ENCODE measurements around the gene SARS2. TPM values are rescaled to one million over a fixed set of nuclear protein-coding genes. Genes with fewer than 3 reads are reported as not detected.

The SARS2 gene
- total RNA-seq, 5 donors from 2014 or later (not counting 1 experiment from before 2014, with no cell fraction given): 22.0 to 33.5 (median 26.0) TPM

DNA sequence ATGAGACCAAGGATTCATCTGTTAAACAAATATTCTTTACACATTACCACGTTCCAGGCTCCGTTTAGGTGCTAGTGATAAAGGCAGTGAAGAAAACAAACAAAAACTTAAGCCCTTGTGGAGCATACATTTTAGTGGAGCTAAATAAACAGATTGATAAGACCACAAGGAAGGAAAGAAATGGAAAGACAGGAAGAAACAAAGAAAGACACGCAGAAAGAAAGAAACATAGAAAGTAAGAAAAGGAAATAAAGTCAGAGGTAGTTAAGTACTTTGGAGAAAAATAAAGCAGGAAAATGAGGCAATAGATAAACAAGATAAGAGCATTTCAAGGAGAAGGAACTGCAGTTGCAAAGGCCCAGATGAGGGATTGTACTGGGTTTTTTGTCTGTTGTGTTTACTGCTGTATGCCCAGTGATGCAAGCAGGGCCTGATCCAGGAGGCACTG, 29.8 kb downstream of the SARS2 start:
- Mint-ChIP-seq H3K27me3 (no peaks in the 10 kb centered on the region), H3K4me3 (peak overlapping the region; percentile 86 to 100 (median 93)), H3K27ac (peak overlapping the region in 1 of 2 donors; percentile 58), H3K36me3 (peaks cover 14% of the 10 kb centered on the region), H3K4me1 (peaks cover 46 to 50% (median 49%) of the 10 kb centered on the region in 3 donors), H3K9me3 (no peaks in the 10 kb centered on the region)
- WGBS (ENCODE audit: insufficient coverage): 17% methylated on average over 1 of the region's 3 CpGs
- Histone ChIP-seq H3K36me3 (ENCODE audit: control insufficient read depth in 2 of 2, extremely low read depth in 1 of 2, insufficient read depth in 1 of 2, low read length in 1 of 2) (peaks cover 3 to 15% of the 10 kb centered on the region in 2 donors), H3K4me1 (ENCODE audit: control insufficient read depth in 1 of 2, extremely low read depth in 1 of 2, insufficient read depth in 2 of 2, low read length in 2 of 2) (peaks cover 9 to 28% of the 10 kb centered on the region in 2 experiments), H3K27ac (ENCODE audit: low read length) (peak overlapping the region; percentile 92), H3K4me3 (ENCODE audit: control insufficient read depth in 1 of 2, extremely low read depth in 1 of 2, low read length in 1 of 2) (peak overlapping the region; percentile 5 to 83), H3K9me3 (no peaks in the 10 kb centered on the region), H3K27me3 (replicated peaks in 1 of 2; ENCODE audit: control insufficient read depth in 2 of 2, extremely low read depth in 1 of 2, insufficient read depth in 2 of 2, low read length in 1 of 2) (no peaks in the 10 kb centered on the region)
- CTCF ChIA-PET: interaction anchor here (0.6 to 1.9 kb wide), 6 partner anchors 14 to 312 kb away, joined by 3 to 23 read pairs (median 6); partner anchors contain the start of genes ECH1 (in 1 of the 2), MRPS12 (in 1 of the 2) and SARS2 (in 1 of the 2)
- ATAC-seq (replicated peaks in 1 of 4) (no peak), DNase-seq (no peak)
- POLR2A ChIA-PET: interaction anchor here (0.6 to 2.5 kb wide), 5 partner anchors 11 to 188 kb away, joined by 4 to 11 read pairs (median 7); partner anchors contain the start of genes MRPS12 (in 1 of the 2) and SARS2 (in 1 of the 2)

DNA sequence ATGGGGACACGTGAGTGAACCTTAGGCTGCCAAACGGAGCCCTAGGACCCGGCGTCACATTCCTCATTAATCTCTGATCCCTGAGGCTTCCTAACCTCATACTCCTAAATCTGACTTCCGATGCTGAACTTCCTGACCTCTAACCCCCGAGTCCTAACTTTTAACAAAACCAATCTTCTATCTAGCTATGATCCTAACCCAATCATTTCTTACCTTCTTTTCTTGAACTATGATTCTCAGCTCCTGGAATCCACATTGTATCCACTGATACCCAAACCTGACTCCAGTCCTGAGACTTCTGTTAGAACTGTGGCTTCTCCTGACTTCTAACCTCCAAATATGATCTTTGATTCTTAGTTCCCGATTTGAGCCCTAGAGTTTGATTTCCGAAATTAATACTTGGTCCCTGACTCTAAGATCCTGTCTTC, 30.3 kb downstream of the SARS2 start:
- Mint-ChIP-seq H3K36me3 (peaks cover 11% of the 10 kb centered on the region), H3K9me3 (no peaks in the 10 kb centered on the region), H3K27ac (peak overlapping the region; percentile 91 to 94), H3K4me1 (peaks cover 49 to 50% (median 50%) of the 10 kb centered on the region in 3 donors), H3K27me3 (no peaks in the 10 kb centered on the region), H3K4me3 (peak overlapping the region; percentile 86 to 100 (median 93))
- POLR2A ChIA-PET: interaction anchor here (0.5 to 2.5 kb wide), 7 partner anchors 11 to 361 kb away, joined by 3 to 11 read pairs (median 7); partner anchors contain the start of genes MRPS12 (in 1 of the 2), RINL (in 1 of the 2) and SARS2 (in 1 of the 2)
- Histone ChIP-seq H3K27ac (ENCODE audit: low read length) (peak overlapping the region; percentile 92), H3K4me3 (ENCODE audit: control insufficient read depth in 1 of 2, extremely low read depth in 1 of 2, low read length in 1 of 2) (peak overlapping the region; percentile 74 to 83), H3K36me3 (ENCODE audit: control insufficient read depth in 2 of 2, extremely low read depth in 1 of 2, insufficient read depth in 1 of 2, low read length in 1 of 2) (peaks cover 3 to 10% of the 10 kb centered on the region in 2 donors), H3K9me3 (no peaks in the 10 kb centered on the region), H3K27me3 (replicated peaks in 1 of 2; ENCODE audit: control insufficient read depth in 2 of 2, extremely low read depth in 1 of 2, insufficient read depth in 2 of 2, low read length in 1 of 2) (no peaks in the 10 kb centered on the region), H3K4me1 (ENCODE audit: control insufficient read depth in 1 of 2, extremely low read depth in 1 of 2, insufficient read depth in 2 of 2, low read length in 2 of 2) (peaks cover 9 to 28% of the 10 kb centered on the region in 2 experiments)
- CTCF ChIA-PET: interaction anchor here (0.6 to 1.9 kb wide), 7 partner anchors 14 to 497 kb away, joined by 3 to 23 read pairs (median 7); partner anchors contain the start of genes ECH1 (in 1 of the 2), FAM98C (in 1 of the 2), MRPS12 (in 1 of the 2) and SARS2 (in 1 of the 2)
- no peak for ATAC-seq (replicated peaks in 1 of 4)
- no peak for DNase-seq
- WGBS (ENCODE audit: insufficient coverage): 2% methylated on average over 6 of the region's 8 CpGs

DNA sequence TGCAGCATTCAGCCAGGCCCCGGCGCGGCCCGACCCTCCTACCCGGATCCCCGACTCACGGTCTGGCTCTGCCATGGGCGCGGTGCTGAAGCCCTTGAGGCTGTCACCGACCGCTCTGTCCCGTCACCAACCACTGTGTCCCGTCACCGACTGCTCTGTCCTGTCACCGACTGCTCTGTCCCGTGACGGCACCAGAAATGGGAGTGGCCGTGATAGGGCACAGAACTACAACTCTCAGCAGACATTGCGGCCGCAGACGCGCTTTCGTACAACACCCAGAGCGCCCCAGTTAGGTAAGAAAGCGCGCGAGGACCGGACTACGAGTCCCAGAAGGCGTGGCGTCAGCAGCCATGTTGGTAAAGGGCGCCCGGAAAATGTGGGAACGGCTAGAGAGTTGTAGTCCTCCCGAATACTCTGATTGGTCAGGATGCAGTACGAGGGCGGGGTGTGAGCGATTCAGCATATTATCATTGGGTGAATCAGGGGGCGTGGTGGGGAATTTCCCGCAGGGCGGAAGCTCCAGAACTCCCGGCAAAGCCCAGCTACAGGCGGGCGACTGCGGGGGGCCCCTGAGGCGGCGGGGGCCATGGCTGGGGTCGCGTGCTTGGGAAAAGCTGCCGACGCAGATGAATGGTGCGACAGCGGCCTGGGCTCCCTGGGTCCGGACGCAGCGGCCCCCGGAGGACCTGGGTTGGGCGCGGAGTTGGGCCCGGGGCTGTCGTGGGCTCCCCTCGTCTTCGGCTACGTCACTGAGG, 30.9 kb downstream of the SARS2 start, which contains the start of the genes NFKBIB and SIRT2:
TSS of gene NFKBIB (plus strand) at position 523 of the 755 bp plus-strand sequence. CDS start at position 587, 64 bp downstream.
TSS of gene SIRT2 (minus strand) at position 172 of the 755 bp plus-strand sequence. CDS start at position 75, 97 bp downstream.
- Histone ChIP-seq H3K36me3 (ENCODE audit: control insufficient read depth in 2 of 2, extremely low read depth in 1 of 2, insufficient read depth in 1 of 2, low read length in 1 of 2) (peaks cover 0 to 6% of the 10 kb centered on the region in 2 donors), H3K27ac (ENCODE audit: low read length) (peak within 1 kb of the TSS; percentile 92), H3K27me3 (replicated peaks in 1 of 2; ENCODE audit: control insufficient read depth in 2 of 2, extremely low read depth in 1 of 2, insufficient read depth in 2 of 2, low read length in 1 of 2) (no peaks in the 10 kb centered on the region), H3K4me3 (ENCODE audit: control insufficient read depth in 1 of 2, extremely low read depth in 1 of 2, low read length in 1 of 2) (peak within 1 kb of the TSS; percentile 80 to 83), H3K9me3 (no peaks in the 10 kb centered on the region), H3K4me1 (ENCODE audit: control insufficient read depth in 1 of 2, extremely low read depth in 1 of 2, insufficient read depth in 2 of 2, low read length in 2 of 2) (peaks cover 9 to 28% of the 10 kb centered on the region in 2 experiments)
- H3K27ac Mint-ChIP-seq: peak within 1 kb of the TSS; percentile 94
- CTCF ChIA-PET: interaction anchor here in 1 of 2 donors (0.6 to 1.9 kb wide), 5 partner anchors 30 to 497 kb away, joined by 4 to 23 read pairs (median 7); partner anchors contain the start of genes ECH1, FAM98C, MRPS12 and SARS2
- H3K27me3 Mint-ChIP-seq: no peaks in the 10 kb centered on the region
- no peaks in the 10 kb centered on the region for H3K9me3 Mint-ChIP-seq
- ATAC-seq (replicated peaks in 1 of 4) (peak; percentile 89 to 94 (median 93)), DNase-seq (peak; percentile 95 to 100 (median 99))
- H3K36me3 Mint-ChIP-seq: peaks cover 12% of the 10 kb centered on the region
- H3K4me1 Mint-ChIP-seq: peaks cover 50 to 52% (median 51%) of the 10 kb centered on the region in 3 donors
- POLR2A ChIA-PET: interaction anchor here in 1 of 2 donors (0.5 to 2.5 kb wide), 6 partner anchors 10 to 361 kb away, joined by 3 to 11 read pairs (median 6); partner anchors contain the start of genes MRPS12, RINL and SARS2
- under 1% methylated on average over 64 of the region's 64 CpGs for WGBS (ENCODE audit: insufficient coverage)
- H3K4me3 Mint-ChIP-seq: peak within 1 kb of the TSS; percentile 86 to 100 (median 93)

DNA sequence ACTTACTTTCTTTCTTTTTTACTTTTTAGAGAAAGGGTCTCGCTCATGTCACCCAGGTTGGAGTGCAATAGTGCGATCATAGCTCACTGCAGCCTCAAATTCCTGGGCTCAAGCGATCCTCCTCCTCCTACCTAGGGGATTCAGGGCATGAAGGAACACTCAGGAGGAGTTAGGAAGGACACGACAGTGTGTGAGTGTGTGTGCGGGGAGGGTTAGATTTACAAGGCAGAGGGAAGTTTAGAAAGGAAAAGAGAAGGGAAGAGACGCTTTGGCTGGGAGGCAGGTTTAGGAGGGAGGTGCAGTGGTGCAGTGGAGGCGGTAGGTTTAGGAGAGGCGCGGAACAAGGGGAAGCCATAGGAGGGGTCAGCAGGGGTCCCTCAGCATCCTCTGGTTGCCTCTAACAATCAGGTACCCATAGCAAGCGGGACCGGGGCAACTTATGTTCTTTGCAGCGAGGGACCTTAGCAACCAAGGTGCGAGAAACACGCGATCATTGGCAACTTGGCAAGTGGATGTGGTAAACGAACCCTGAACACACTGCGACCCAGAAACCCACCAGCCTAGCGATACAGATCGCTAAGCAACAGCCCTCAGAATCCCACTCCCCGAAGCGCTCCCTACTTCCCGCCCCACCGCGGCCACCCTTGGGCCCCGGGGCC, 31.6 kb downstream of the SARS2 start:
- Histone ChIP-seq H3K27me3 (replicated peaks in 1 of 2; ENCODE audit: control insufficient read depth in 2 of 2, extremely low read depth in 1 of 2, insufficient read depth in 2 of 2, low read length in 1 of 2) (no peaks in the 10 kb centered on the region), H3K36me3 (ENCODE audit: control insufficient read depth in 2 of 2, extremely low read depth in 1 of 2, insufficient read depth in 1 of 2, low read length in 1 of 2) (no peaks in the 10 kb centered on the region), H3K9me3 (no peaks in the 10 kb centered on the region), H3K27ac (ENCODE audit: low read length) (peak overlapping the region; percentile 92), H3K4me3 (ENCODE audit: control insufficient read depth in 1 of 2, extremely low read depth in 1 of 2, low read length in 1 of 2) (peak overlapping the region; percentile 80 to 83), H3K4me1 (ENCODE audit: control insufficient read depth in 1 of 2, extremely low read depth in 1 of 2, insufficient read depth in 2 of 2, low read length in 2 of 2) (peaks cover 9 to 28% of the 10 kb centered on the region in 2 experiments)
- Mint-ChIP-seq H3K4me1 (peaks cover 44 to 54% (median 46%) of the 10 kb centered on the region in 3 donors), H3K36me3 (peaks cover 7% of the 10 kb centered on the region), H3K4me3 (peak overlapping the region; percentile 86 to 100 (median 93)), H3K27ac (peak overlapping the region; percentile 88 to 94), H3K27me3 (no peaks in the 10 kb centered on the region), H3K9me3 (no peaks in the 10 kb centered on the region)
- ChIA-PET POLR2A (interaction anchor here in 1 of 2 donors (0.7 kb wide), 1 partner anchor 25 kb away, joined by 3 read pairs; no protein-coding TSS in a partner anchor), CTCF (no interaction called here)
- ATAC-seq (replicated peaks in 1 of 4) (peak in 1 of 4 experiments; percentile 0), DNase-seq (peak in 9 of 35 experiments; percentile 61 to 80 (median 69))
- 2% methylated on average over 20 of the region's 25 CpGs for WGBS (ENCODE audit: insufficient coverage)

DNA sequence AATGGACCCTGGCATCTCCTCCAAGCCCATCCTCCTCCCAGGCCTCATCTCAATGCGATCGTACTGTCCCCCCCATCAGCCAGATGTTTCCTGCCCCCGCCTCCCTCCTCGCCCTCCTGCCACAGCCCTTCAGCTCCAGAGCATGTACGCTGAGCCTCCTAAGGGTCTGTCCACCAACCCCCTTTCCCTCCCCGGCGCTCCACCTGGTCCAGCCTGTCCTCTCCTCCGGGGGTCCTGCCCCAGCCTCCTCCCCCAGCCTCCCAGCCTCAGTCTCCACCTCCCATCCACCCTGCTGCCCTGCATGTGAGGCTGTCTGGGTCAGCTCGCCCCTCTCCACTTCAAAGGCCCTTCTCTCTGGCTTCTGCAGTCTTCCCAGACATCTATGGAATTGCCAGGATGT, 35.6 kb downstream of the SARS2 start:
- H3K4me3 ChIP-seq (ENCODE audit: control insufficient read depth in 1 of 2, extremely low read depth in 1 of 2, low read length in 1 of 2): no peak overlapping the region
- H3K36me3 Mint-ChIP-seq: peaks cover 6% of the 10 kb centered on the region
- H3K4me3 Mint-ChIP-seq: no peak overlapping the region
- H3K27me3 Mint-ChIP-seq: no peaks in the 10 kb centered on the region
- CTCF ChIA-PET: no interaction called here
- no peaks in the 10 kb centered on the region for H3K27me3 ChIP-seq (replicated peaks in 1 of 2; ENCODE audit: control insufficient read depth in 2 of 2, extremely low read depth in 1 of 2, insufficient read depth in 2 of 2, low read length in 1 of 2)
- H3K36me3 ChIP-seq (ENCODE audit: control insufficient read depth in 2 of 2, extremely low read depth in 1 of 2, insufficient read depth in 1 of 2, low read length in 1 of 2): peaks cover 0 to 8% of the 10 kb centered on the region in 2 donors
- no peaks in the 10 kb centered on the region for H3K9me3 Mint-ChIP-seq
- peaks cover 24 to 34% (median 24%) of the 10 kb centered on the region in 3 donors for H3K4me1 Mint-ChIP-seq
- H3K27ac Mint-ChIP-seq: no peak overlapping the region
- ATAC-seq (replicated peaks in 1 of 4): no peak
- H3K4me1 ChIP-seq (ENCODE audit: control insufficient read depth in 1 of 2, extremely low read depth in 1 of 2, insufficient read depth in 2 of 2, low read length in 2 of 2): peaks cover 3 to 19% of the 10 kb centered on the region in 2 experiments
- POLR2A ChIA-PET: interaction anchor here in 1 of 2 donors (0.7 kb wide), 1 partner anchor 19 kb away, joined by 5 read pairs; no protein-coding TSS in a partner anchor
- WGBS (ENCODE audit: insufficient coverage): 74% methylated on average over 8 of the region's 9 CpGs
- H3K27ac ChIP-seq (ENCODE audit: low read length): no peak overlapping the region
- no peaks in the 10 kb centered on the region for H3K9me3 ChIP-seq
- no peak for DNase-seq

Data from T-cell (primary cell).